GM12878 (cell line): ENCODE results near the gene LAMA2. TPM values are rescaled to one million over a fixed set of nuclear protein-coding genes. Genes with fewer than 3 reads are reported as not detected.

Experiments used
- ATAC-seq: fragments of 200-7000 bp; cut with Tn5 transposase; 3 replicates; pipeline ENCODE4 v1.9.1; 2020; ENCODE audit warnings: mild to moderate bottlenecking, moderate library complexity
- BruUV-seq: library from RNA; stranded (reverse); fragments of 400-500 nt; replicated peaks from 2 replicates; lab custom pipeline; 2021; lab: Mats Ljungman, UMichigan
- CTCF ChIA-PET: fragments of 300-600 bp; sonication (Branson Sonifier 250); formaldehyde crosslinking; extraction: SDS; loops from one replicate; lab custom pipeline; 2021; ENCODE audit warnings: inconsistent platforms; lab: Yijun Ruan, JAX
- POLR2A ChIA-PET: fragments of 350-600 bp; formaldehyde crosslinking; extraction: SDS; loops from one replicate; lab custom pipeline; 2021; ENCODE audit warnings: inconsistent platforms; lab: Charles Lee
- RAD21 ChIA-PET: fragments of 300-600 bp; sonication (Branson Sonifier 250); formaldehyde crosslinking; loops from one replicate; lab custom pipeline; 2023; ENCODE audit warnings: antibody characterized with exemption; ENCODE audit not compliant: unreplicated experiment; lab: Charles Lee
- SMC1A ChIA-PET: fragments of 300-600 bp; sonication (Branson Sonifier 250); formaldehyde crosslinking; loops from one replicate; lab custom pipeline; 2023; ENCODE audit not compliant: unreplicated experiment, uncharacterized antibody; lab: Charles Lee
- DNase-seq: peaks from one replicate; pipeline ENCODE4 v3.0.0-alpha.2; 2011; ENCODE audit warnings: low read depth, low spot score
- FAIRE-seq: peaks from 3 replicates; lab custom pipeline; 2011; peaks lifted over from hg19 to GRCh38; lab: Jason Lieb, UNC
- H2AFZ ChIP-seq: 2 replicates; pipeline ENCODE4 v1.6.0; 2011; ENCODE audit warnings: low read depth, low read length, control low read depth; ENCODE audit not compliant: control insufficient read depth
- H3K27ac ChIP-seq: 2 replicates; pipeline ENCODE4 v1.5.1; 2011; ENCODE audit warnings: control low read depth; ENCODE audit not compliant: control insufficient read depth, insufficient read depth
- H3K27me3 ChIP-seq, 2 experiments: replicated peaks in 1 of 2; 2 replicates each; pipeline versions ENCODE4 v1.6.0 to v1.6.1; 2011; ENCODE audit warnings: low read length in 1 of 2; ENCODE audit not compliant: control insufficient read depth in 2 of 2, insufficient read depth in 2 of 2
- H3K36me3 ChIP-seq, 2 experiments: 2 replicates each; pipeline ENCODE4 v1.5.1; 2011; ENCODE audit warnings: low read length in 1 of 2; ENCODE audit not compliant: control insufficient read depth in 2 of 2, insufficient read depth in 2 of 2
- H3K4me1 ChIP-seq: 2 replicates; pipeline ENCODE4 v1.6.1; 2011; ENCODE audit warnings: mild to moderate bottlenecking, low read length, moderate library complexity, mixed read lengths; ENCODE audit not compliant: control insufficient read depth, insufficient read depth
- H3K4me2 ChIP-seq: 2 replicates; pipeline ENCODE4 v1.6.0; 2011; ENCODE audit warnings: control low read depth; ENCODE audit not compliant: control insufficient read depth, insufficient read depth
- H3K4me3 ChIP-seq: fragments of 200-600 bp; sonication (generic); 2 replicates; pipeline ENCODE4 v1.5.1; 2016
- H3K79me2 ChIP-seq: 2 replicates; pipeline ENCODE4 v1.6.0; 2011; ENCODE audit warnings: low read length; ENCODE audit not compliant: control insufficient read depth, insufficient read depth
- H3K9ac ChIP-seq: 2 replicates; pipeline ENCODE4 v1.8.0; 2011; ENCODE audit warnings: low read length, control low read depth, mixed read lengths; ENCODE audit not compliant: control insufficient read depth, insufficient read depth
- H3K9me3 ChIP-seq: replicated peaks from 3 replicates; pipeline ENCODE4 v1.5.1; 2011; ENCODE audit warnings: mild to moderate bottlenecking, low read length; ENCODE audit not compliant: control insufficient read depth, insufficient read depth
- H4K20me1 ChIP-seq: 2 replicates; pipeline ENCODE4 v1.6.0; 2011; ENCODE audit not compliant: control insufficient read depth, insufficient read depth
- CBX5 ChIP-seq: sonication (generic); IDR thresholded peaks from 2 replicates; pipeline ENCODE4 v1.6.1; 2016; ENCODE audit warnings: low read depth, moderate library complexity, mild to moderate bottlenecking, inconsistent platforms
- CREM ChIP-seq: IDR thresholded peaks from 2 replicates; pipeline ENCODE4 v1.6.1; 2014; ENCODE audit warnings: antibody characterized with exemption, low read depth
- NFYB ChIP-seq: IDR thresholded peaks from 2 replicates; pipeline ENCODE4 v1.6.1; 2011; ENCODE audit warnings: low read depth, mild to moderate bottlenecking, low read length, improper control_type of control experiment, moderate library complexity; ENCODE audit not compliant: insufficient read depth
- RBBP5 ChIP-seq: fragments of 200-600 bp; sonication (generic); conservative IDR thresholded peaks from 2 replicates; pipeline ENCODE4 v1.6.1; 2016
- SMC3 ChIP-seq: IDR thresholded peaks from 2 replicates; pipeline ENCODE4 v1.6.1; 2011; ENCODE audit warnings: low read length, improper control_type of control experiment, borderline replicate concordance
- SP1 ChIP-seq: IDR thresholded peaks from one replicate; pipeline ENCODE4 v1.6.1; 2011; ENCODE audit warnings: low read depth, low read length
- ZNF384 ChIP-seq: IDR thresholded peaks from 2 replicates; pipeline ENCODE4 v1.6.1; 2012; ENCODE audit warnings: low read depth, mild to moderate bottlenecking, low read length, improper control_type of control experiment, borderline replicate concordance
- ZSCAN29 ChIP-seq: fragments of 450-650 bp; IDR thresholded peaks from 2 replicates; pipeline ENCODE4 v1.6.1; 2017; ENCODE audit warnings: mild to moderate bottlenecking, moderate library complexity
- ZZZ3 ChIP-seq: IDR thresholded peaks from 2 replicates; pipeline ENCODE4 v1.6.1; 2011; ENCODE audit warnings: low read depth; ENCODE audit not compliant: control insufficient read depth, insufficient read length
- WGBS: methylation state at CpG from one replicate; pipeline ENCODE4 v1.1.6; 2016; ENCODE audit warnings: low lambda C conversion rate; ENCODE audit not compliant: insufficient replicate concordance, insufficient coverage; ENCODE audit errors: missing lambda C conversion rate; 5-methylcytosine and 5-hydroxymethylcytosine counted together
- in situ Hi-C: fragments of 300-500 bp; cut with MboI; formaldehyde crosslinking; loops from 9 replicates; pipeline ENCODE4 v1.14.3; 2018; ENCODE audit warnings: mixed read lengths
- intact Hi-C: fragments of 100-400 bp; cut with micrococcal nuclease; formaldehyde crosslinking; loops from one replicate; pipeline ENCODE4 v1.14.2; 2022; ENCODE audit not compliant: unreplicated experiment
- polyA plus RNA-seq, 11 experiments: library from polyadenylated mRNA; depleted of rRNA in 4 of 11; unstranded in 6 of 11; stranded (reverse) in 5 of 11; fragments of >200 nt; fragmentation: Nextera tagmentation in 4 of 11; fragmentation: Illumina TruSeq in 1 of 11; extraction: Ambion mirVana in 4 of 11; extraction: Trizol in 1 of 11; gene quantifications; 1 replicate in 1 of 11; 2 replicates in 10 of 11; pipeline versions ENCODE4 v1.2.1 to v1.2.3, GENCODE V29; 2011 to 2016; ENCODE audit warnings: inconsistent platforms in 2 of 11, missing spikeins in 2 of 11, low read depth in 1 of 11
- total RNA-seq, 4 experiments: library from RNA; depleted of rRNA in 3 of 4; stranded (reverse); fragments of >200 nt in 3 of 4; fragmentation: Illumina TruSeq in 1 of 4; extraction: Trizol in 1 of 4; gene quantifications; 2 replicates each; pipeline versions ENCODE4 v1.2.1 to v1.2.3, GENCODE V29; 2013 to 2021
- TF ChIP-seq, protein P1 (sequence below): fragments of 450-650 bp; conservative IDR thresholded peaks from 2 replicates; pipeline ENCODE4 v1.6.1; 2017; ENCODE audit warnings: mild to moderate bottlenecking, moderate library complexity
- TF ChIP-seq, protein P2 (sequence below): IDR thresholded peaks from 2 replicates; pipeline ENCODE4 v1.6.1; 2012; ENCODE audit warnings: low read depth, low read length, improper control_type of control experiment
- TF ChIP-seq, protein P3 (sequence below): fragments of 450-650 bp; IDR thresholded peaks from 2 replicates; pipeline ENCODE4 v1.6.1; 2017; ENCODE audit warnings: mild to moderate bottlenecking, moderate library complexity

Gene LAMA2
- total and polyA plus RNA-seq, 10 of the 15 experiments (the other 5 are each of a cell fraction or from before 2014, with no cell fraction given): 0.04 to 2.0 (median 0.37) TPM; not detected in 1

DNA sequence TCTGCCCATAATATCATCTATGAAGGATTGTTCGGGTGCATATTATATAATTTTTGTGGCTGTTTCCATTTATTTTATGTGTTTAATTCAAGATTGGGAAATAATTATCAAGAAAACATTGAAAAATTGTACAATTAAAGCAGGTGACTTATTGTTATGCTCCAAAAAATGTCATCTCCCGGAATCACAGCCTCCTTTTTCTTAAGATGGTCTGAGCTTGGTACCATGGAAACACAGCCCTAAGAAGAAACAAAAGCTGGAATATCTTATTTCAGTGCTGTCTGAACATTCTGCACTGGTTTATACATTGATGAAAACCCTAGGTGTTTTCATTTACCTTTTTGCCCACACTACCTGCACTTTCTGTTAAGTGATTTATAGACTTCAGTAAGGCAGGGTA lies 459.9 kb downstream of the LAMA2 start:
- ChIA-PET CTCF (interaction anchor here (1.0 kb wide), 1 partner anchor 27 kb away, joined by 5 read pairs; no protein-coding TSS in a partner anchor), POLR2A (no interaction called here), SMC1A (interaction anchor here (1.1 to 1.5 kb wide), 2 partner anchors 9 to 28 kb away, joined by 3 read pairs; no protein-coding TSS in a partner anchor), RAD21 (no interaction called here)
- Histone ChIP-seq H3K4me3 (no peak overlapping the region), H3K9ac (no peak overlapping the region), H3K36me3 (no peaks in the 10 kb centered on the region), H3K27me3 (no peaks in the 10 kb centered on the region), H3K27ac (no peak overlapping the region), H2AFZ (no peak overlapping the region), H3K9me3 (no peaks in the 10 kb centered on the region), H3K79me2 (no peaks in the 10 kb centered on the region), H4K20me1 (no peaks in the 10 kb centered on the region), H3K4me1 (no peaks in the 10 kb centered on the region), H3K4me2 (no peak overlapping the region)
- no peak for ATAC-seq
- in situ Hi-C loops (no loop called here), intact Hi-C loops (no loop called here)
- no peak for FAIRE-seq
- BruUV-seq: no TSS peak
- 0% methylated on average over 2 of the region's 2 CpGs for WGBS
- no peak for DNase-seq
- TF ChIP-seq CREM (no peak), ZNF384 (no peak), SP1 (no peak)

DNA sequence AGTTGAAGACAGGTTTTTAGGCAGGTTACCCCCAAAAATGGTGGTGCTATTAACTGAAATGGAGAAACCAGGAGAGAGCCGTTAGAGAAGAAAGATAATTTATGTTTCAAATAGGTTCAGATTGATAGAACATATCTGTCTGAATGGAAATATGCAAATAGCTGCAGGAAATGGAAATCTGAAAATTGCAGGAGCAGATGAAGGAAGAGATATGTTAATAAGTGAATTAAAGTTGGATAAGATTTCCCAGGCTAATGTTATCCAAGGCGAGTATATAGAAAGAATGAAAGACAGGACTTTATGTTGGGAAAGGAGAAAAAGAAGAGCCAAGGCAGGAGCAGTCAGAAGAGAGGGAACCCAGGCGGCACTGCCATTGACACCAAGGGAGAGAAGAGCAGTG lies 461.4 kb downstream of the LAMA2 start:
- Histone ChIP-seq H3K4me2 (no peak overlapping the region), H3K27me3 (no peaks in the 10 kb centered on the region), H3K27ac (no peak overlapping the region), H3K9ac (no peak overlapping the region), H3K79me2 (no peaks in the 10 kb centered on the region), H3K4me3 (no peak overlapping the region), H3K9me3 (no peaks in the 10 kb centered on the region), H4K20me1 (no peaks in the 10 kb centered on the region), H2AFZ (no peak overlapping the region), H3K36me3 (no peaks in the 10 kb centered on the region), H3K4me1 (no peaks in the 10 kb centered on the region)
- POLR2A ChIA-PET: no interaction called here
- FAIRE-seq (no peak), ATAC-seq (no peak), DNase-seq (no peak)
- WGBS: 45% methylated on average over 3 of the region's 3 CpGs
- intact Hi-C loops: no loop called here
- RAD21 ChIA-PET: no interaction called here
- SMC1A ChIA-PET: no interaction called here
- in situ Hi-C loops: no loop called here
- CTCF ChIA-PET: no interaction called here
- no TSS peak for BruUV-seq
- TF ChIP-seq, protein P1, sequence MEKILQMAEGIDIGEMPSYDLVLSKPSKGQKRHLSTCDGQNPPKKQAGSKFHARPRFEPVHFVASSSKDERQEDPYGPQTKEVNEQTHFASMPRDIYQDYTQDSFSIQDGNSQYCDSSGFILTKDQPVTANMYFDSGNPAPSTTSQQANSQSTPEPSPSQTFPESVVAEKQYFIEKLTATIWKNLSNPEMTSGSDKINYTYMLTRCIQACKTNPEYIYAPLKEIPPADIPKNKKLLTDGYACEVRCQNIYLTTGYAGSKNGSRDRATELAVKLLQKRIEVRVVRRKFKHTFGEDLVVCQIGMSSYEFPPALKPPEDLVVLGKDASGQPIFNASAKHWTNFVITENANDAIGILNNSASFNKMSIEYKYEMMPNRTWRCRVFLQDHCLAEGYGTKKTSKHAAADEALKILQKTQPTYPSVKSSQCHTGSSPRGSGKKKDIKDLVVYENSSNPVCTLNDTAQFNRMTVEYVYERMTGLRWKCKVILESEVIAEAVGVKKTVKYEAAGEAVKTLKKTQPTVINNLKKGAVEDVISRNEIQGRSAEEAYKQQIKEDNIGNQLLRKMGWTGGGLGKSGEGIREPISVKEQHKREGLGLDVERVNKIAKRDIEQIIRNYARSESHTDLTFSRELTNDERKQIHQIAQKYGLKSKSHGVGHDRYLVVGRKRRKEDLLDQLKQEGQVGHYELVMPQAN: no peak
- no peak for TF ChIP-seq ZSCAN29
- no peak for TF ChIP-seq RBBP5
- TF ChIP-seq, protein P2, sequence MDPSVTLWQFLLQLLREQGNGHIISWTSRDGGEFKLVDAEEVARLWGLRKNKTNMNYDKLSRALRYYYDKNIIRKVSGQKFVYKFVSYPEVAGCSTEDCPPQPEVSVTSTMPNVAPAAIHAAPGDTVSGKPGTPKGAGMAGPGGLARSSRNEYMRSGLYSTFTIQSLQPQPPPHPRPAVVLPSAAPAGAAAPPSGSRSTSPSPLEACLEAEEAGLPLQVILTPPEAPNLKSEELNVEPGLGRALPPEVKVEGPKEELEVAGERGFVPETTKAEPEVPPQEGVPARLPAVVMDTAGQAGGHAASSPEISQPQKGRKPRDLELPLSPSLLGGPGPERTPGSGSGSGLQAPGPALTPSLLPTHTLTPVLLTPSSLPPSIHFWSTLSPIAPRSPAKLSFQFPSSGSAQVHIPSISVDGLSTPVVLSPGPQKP: no peak
- no peak for TF ChIP-seq ZZZ3
- TF ChIP-seq SMC3: no peak
- no peak for TF ChIP-seq NFYB
- TF ChIP-seq CBX5: no peak
- TF ChIP-seq, protein P3, sequence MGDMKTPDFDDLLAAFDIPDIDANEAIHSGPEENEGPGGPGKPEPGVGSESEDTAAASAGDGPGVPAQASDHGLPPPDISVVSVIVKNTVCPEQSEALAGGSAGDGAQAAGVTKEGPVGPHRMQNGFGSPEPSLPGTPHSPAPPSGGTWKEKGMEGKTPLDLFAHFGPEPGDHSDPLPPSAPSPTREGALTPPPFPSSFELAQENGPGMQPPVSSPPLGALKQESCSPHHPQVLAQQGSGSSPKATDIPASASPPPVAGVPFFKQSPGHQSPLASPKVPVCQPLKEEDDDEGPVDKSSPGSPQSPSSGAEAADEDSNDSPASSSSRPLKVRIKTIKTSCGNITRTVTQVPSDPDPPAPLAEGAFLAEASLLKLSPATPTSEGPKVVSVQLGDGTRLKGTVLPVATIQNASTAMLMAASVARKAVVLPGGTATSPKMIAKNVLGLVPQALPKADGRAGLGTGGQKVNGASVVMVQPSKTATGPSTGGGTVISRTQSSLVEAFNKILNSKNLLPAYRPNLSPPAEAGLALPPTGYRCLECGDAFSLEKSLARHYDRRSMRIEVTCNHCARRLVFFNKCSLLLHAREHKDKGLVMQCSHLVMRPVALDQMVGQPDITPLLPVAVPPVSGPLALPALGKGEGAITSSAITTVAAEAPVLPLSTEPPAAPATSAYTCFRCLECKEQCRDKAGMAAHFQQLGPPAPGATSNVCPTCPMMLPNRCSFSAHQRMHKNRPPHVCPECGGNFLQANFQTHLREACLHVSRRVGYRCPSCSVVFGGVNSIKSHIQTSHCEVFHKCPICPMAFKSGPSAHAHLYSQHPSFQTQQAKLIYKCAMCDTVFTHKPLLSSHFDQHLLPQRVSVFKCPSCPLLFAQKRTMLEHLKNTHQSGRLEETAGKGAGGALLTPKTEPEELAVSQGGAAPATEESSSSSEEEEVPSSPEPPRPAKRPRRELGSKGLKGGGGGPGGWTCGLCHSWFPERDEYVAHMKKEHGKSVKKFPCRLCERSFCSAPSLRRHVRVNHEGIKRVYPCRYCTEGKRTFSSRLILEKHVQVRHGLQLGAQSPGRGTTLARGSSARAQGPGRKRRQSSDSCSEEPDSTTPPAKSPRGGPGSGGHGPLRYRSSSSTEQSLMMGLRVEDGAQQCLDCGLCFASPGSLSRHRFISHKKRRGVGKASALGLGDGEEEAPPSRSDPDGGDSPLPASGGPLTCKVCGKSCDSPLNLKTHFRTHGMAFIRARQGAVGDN: no peak
